Measurements from ENCODE around the gene HCRTR1.

DNA sequence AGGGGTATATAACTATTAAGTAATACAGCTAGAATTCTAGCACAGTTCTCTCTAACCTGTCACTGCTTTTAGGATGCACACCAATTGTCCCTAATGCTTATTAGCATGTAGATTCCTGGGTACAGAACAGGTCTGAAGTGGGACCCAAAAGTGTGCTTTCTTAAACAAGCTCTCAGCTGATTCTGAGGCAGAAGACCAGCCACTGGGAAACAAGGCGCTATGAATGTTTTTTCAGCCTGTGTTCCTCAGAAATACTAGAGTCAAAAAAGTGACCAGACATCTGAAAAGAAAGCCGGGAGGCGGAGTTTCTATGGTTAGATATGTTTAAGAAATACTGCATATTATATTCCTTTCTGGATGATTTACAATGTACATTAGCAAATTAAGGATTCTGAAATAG, 25.4 kb downstream of the HCRTR1 start:
- TF ChIP-seq BHLHE40 (IDR thresholded peaks at IDR 0.05; ENCODE audit: borderline replicate concordance in 1 of 2, low read depth in 2 of 2, low read length in 1 of 2) (no peak), ETV6 (conservative IDR thresholded peaks at IDR 0.05 in 1 of 2, IDR thresholded peaks at IDR 0.05 in 1 of 2; ENCODE audit: borderline replicate concordance in 1 of 2, low read depth in 1 of 2) (no peak), MEF2A (IDR thresholded peaks at IDR 0.05; ENCODE audit: insufficient read depth, low read depth, low read length) (no peak), POLR2A (IDR thresholded peaks at IDR 0.05; ENCODE audit: low read depth, low read length) (no peak), ZNF217 (IDR thresholded peaks at IDR 0.05) (no peak), TAF1 (IDR thresholded peaks at IDR 0.05; ENCODE audit: borderline replicate concordance, low read depth, low read length) (no peak), TCF12 (IDR thresholded peaks at IDR 0.05; ENCODE audit: low read depth, low read length) (no peak)
- TF ChIP-seq, protein P1, sequence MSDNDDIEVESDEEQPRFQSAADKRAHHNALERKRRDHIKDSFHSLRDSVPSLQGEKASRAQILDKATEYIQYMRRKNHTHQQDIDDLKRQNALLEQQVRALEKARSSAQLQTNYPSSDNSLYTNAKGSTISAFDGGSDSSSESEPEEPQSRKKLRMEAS (IDR thresholded peaks at IDR 0.05; ENCODE audit: low read depth, low read length) = no peak
- TF ChIP-seq, protein P2, sequence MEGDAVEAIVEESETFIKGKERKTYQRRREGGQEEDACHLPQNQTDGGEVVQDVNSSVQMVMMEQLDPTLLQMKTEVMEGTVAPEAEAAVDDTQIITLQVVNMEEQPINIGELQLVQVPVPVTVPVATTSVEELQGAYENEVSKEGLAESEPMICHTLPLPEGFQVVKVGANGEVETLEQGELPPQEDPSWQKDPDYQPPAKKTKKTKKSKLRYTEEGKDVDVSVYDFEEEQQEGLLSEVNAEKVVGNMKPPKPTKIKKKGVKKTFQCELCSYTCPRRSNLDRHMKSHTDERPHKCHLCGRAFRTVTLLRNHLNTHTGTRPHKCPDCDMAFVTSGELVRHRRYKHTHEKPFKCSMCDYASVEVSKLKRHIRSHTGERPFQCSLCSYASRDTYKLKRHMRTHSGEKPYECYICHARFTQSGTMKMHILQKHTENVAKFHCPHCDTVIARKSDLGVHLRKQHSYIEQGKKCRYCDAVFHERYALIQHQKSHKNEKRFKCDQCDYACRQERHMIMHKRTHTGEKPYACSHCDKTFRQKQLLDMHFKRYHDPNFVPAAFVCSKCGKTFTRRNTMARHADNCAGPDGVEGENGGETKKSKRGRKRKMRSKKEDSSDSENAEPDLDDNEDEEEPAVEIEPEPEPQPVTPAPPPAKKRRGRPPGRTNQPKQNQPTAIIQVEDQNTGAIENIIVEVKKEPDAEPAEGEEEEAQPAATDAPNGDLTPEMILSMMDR (IDR thresholded peaks at IDR 0.05 in 2 of 3, conservative IDR thresholded peaks at IDR 0.05 in 1 of 3; ENCODE audit: control insufficient read depth in 2 of 3, extremely low read depth in 1 of 3, insufficient read depth in 1 of 3, low read depth in 3 of 3, low read length in 3 of 3) = no peak
- TF ChIP-seq, protein P3, sequence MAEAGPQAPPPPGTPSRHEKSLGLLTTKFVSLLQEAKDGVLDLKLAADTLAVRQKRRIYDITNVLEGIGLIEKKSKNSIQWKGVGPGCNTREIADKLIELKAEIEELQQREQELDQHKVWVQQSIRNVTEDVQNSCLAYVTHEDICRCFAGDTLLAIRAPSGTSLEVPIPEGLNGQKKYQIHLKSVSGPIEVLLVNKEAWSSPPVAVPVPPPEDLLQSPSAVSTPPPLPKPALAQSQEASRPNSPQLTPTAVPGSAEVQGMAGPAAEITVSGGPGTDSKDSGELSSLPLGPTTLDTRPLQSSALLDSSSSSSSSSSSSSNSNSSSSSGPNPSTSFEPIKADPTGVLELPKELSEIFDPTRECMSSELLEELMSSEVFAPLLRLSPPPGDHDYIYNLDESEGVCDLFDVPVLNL (IDR thresholded peaks at IDR 0.05; ENCODE audit: low read depth, low read length) = no peak
- TF ChIP-seq, protein P4, sequence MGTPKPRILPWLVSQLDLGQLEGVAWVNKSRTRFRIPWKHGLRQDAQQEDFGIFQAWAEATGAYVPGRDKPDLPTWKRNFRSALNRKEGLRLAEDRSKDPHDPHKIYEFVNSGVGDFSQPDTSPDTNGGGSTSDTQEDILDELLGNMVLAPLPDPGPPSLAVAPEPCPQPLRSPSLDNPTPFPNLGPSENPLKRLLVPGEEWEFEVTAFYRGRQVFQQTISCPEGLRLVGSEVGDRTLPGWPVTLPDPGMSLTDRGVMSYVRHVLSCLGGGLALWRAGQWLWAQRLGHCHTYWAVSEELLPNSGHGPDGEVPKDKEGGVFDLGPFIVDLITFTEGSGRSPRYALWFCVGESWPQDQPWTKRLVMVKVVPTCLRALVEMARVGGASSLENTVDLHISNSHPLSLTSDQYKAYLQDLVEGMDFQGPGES (IDR thresholded peaks at IDR 0.05) = no peak
